Keratinocyte (primary cell): ENCODE data around the gene SH3D19. TPM values are rescaled to one million over a fixed set of nuclear protein-coding genes. Genes with fewer than 3 reads are reported as not detected.

ENCODE experiments used
- DNase-seq: peaks from one replicate; pipeline ENCODE4 v3.0.0-alpha.2; 2011; ENCODE audit warnings: low read depth, missing footprints, low spot score
- FAIRE-seq: peaks from 2 replicates; lab custom pipeline; 2011; peaks lifted over from hg19 to GRCh38; lab: Jason Lieb, UNC
- H2AFZ ChIP-seq: 2 replicates; pipeline ENCODE4 v1.6.0; 2012; ENCODE audit warnings: low read length, control low read depth, inconsistent platforms; ENCODE audit not compliant: control insufficient read depth
- H3K27ac ChIP-seq: 2 replicates; pipeline ENCODE4 v1.5.1; 2011; ENCODE audit warnings: low read length; ENCODE audit not compliant: control insufficient read depth, insufficient read depth
- H3K27me3 ChIP-seq: 3 replicates; pipeline ENCODE4 v1.6.0; 2011; ENCODE audit warnings: low read length; ENCODE audit not compliant: control insufficient read depth, insufficient read depth; ENCODE audit errors: extremely low read depth
- H3K36me3 ChIP-seq, 2 experiments: 2 replicates in 1 of 2; 3 replicates in 1 of 2; pipeline ENCODE4 v1.5.1; 2011; ENCODE audit warnings: low read length in 2 of 2, mild to moderate bottlenecking in 1 of 2; ENCODE audit not compliant: control insufficient read depth in 2 of 2, insufficient read depth in 2 of 2; ENCODE audit errors: extremely low read depth in 1 of 2
- H3K4me1 ChIP-seq: 3 replicates; pipeline ENCODE4 v1.5.1; 2011; ENCODE audit warnings: low read length; ENCODE audit not compliant: control insufficient read depth, insufficient read depth; ENCODE audit errors: extremely low read depth
- H3K4me2 ChIP-seq: 3 replicates; pipeline ENCODE4 v1.6.0; 2011; ENCODE audit warnings: low read depth, low read length; ENCODE audit not compliant: control insufficient read depth, insufficient read depth; ENCODE audit errors: extremely low read depth
- H3K4me3 ChIP-seq, 3 experiments: fragments of 200-600 bp in 1 of 3; sonication (generic) in 1 of 3; 2 replicates in 2 of 3; 3 replicates in 1 of 3; pipeline ENCODE4 v1.5.1; 2011 to 2016; ENCODE audit warnings: low read length in 3 of 3, mild to moderate bottlenecking in 3 of 3, control low read depth in 2 of 3, inconsistent platforms in 1 of 3, low read depth in 1 of 3, mixed read lengths in 1 of 3, mixed run types in 1 of 3, moderate library complexity in 1 of 3; ENCODE audit not compliant: control insufficient read depth in 2 of 3, insufficient read depth in 2 of 3; ENCODE audit errors: extremely low read depth in 1 of 3
- H3K79me2 ChIP-seq: 2 replicates; pipeline ENCODE4 v1.6.0; 2012; ENCODE audit warnings: low read length; ENCODE audit not compliant: control insufficient read depth, insufficient read depth
- H3K9ac ChIP-seq: 3 replicates; pipeline ENCODE4 v1.6.0; 2011; ENCODE audit warnings: low read length; ENCODE audit not compliant: control insufficient read depth, insufficient read depth; ENCODE audit errors: extremely low read depth
- H3K9me1 ChIP-seq: 3 replicates; pipeline ENCODE4 v1.6.0; 2011; ENCODE audit warnings: low read length; ENCODE audit not compliant: control insufficient read depth, insufficient read depth; ENCODE audit errors: extremely low read depth
- H3K9me3 ChIP-seq: 2 replicates; pipeline ENCODE4 v1.5.1; 2012; ENCODE audit warnings: low read depth, low read length; ENCODE audit not compliant: control insufficient read depth
- H4K20me1 ChIP-seq: 3 replicates; pipeline ENCODE4 v1.6.0; 2011; ENCODE audit warnings: low read length; ENCODE audit not compliant: control insufficient read depth, insufficient read depth; ENCODE audit errors: extremely low read depth
- CTCF ChIP-seq, 3 experiments: IDR thresholded peaks in 1 of 3; conservative IDR thresholded peaks in 1 of 3; optimal IDR thresholded peaks in 1 of 3; 2 replicates in 2 of 3; 3 replicates in 1 of 3; pipeline versions ENCODE3 to v1.5.1; 2011; ENCODE audit warnings: low read length in 3 of 3, mild to moderate bottlenecking in 3 of 3, moderate library complexity in 2 of 3, control low read depth in 1 of 3, inconsistent platforms in 1 of 3; ENCODE audit not compliant: insufficient read depth in 2 of 3; ENCODE audit errors: extremely low read depth in 1 of 3
- EZH2 ChIP-seq: IDR thresholded peaks from one replicate; pipeline ENCODE4 v1.6.1; 2012; ENCODE audit warnings: inconsistent platforms, mild to moderate bottlenecking, low read length, moderate library complexity
- dilution Hi-C: fragments of 300-500 bp; cut with MboI; formaldehyde crosslinking; loops from one replicate; pipeline ENCODE4 v1.7.0; 2020; ENCODE audit warnings: low sequenced_read_pairs; ENCODE audit not compliant: extremely low pct_ligation_motif_present
- polyA plus RNA-seq, 5 experiments: library from polyadenylated mRNA; depleted of rRNA in 3 of 5; stranded (reverse) in 3 of 5; stranded (forward) in 1 of 5; unstranded in 1 of 5; fragments of >200 nt; gene quantifications; 1 replicate in 1 of 5; 2 replicates in 3 of 5; 3 replicates in 1 of 5; pipeline versions ENCODE4 v1.2.1 to v1.2.3, GENCODE V29; 2011 to 2012; ENCODE audit warnings: missing spikeins in 2 of 5, low read depth in 1 of 5, low replicate concordance in 1 of 5

Gene SH3D19
- polyA plus RNA-seq, 1 donor (not counting 4 experiments of a cell fraction or from before 2014, with no cell fraction given): 24.8 TPM

- H3K9me3 ChIP-seq: no peaks in the 10 kb centered on the region
- FAIRE-seq (peak; percentile 32), DNase-seq (no peak)
- H3K27me3 ChIP-seq: no peaks in the 10 kb centered on the region
- no peak overlapping the region for H2AFZ ChIP-seq
- dilution Hi-C loops: no loop called here
- TF ChIP-seq CTCF (optimal IDR thresholded peaks at IDR 0.05 in 1 of 3, IDR thresholded peaks at IDR 0.05 in 1 of 3, conservative IDR thresholded peaks at IDR 0.05 in 1 of 3; ENCODE audit: extremely low read depth in 1 of 3, insufficient read depth in 2 of 3, low read length in 3 of 3) (no peak), EZH2 (no peak)
- peaks cover 9% of the 10 kb centered on the region for H3K4me1 ChIP-seq
- H3K4me2 ChIP-seq: no peak overlapping the region
- peaks cover under 1 to 4% of the 10 kb centered on the region in 2 experiments for H3K36me3 ChIP-seq
- no peak overlapping the region for H3K4me3 ChIP-seq
- H3K9ac ChIP-seq: no peak overlapping the region
- no peaks in the 10 kb centered on the region for H3K9me1 ChIP-seq
- peaks cover 55% of the 10 kb centered on the region for H3K79me2 ChIP-seq
- H4K20me1 ChIP-seq: no peaks in the 10 kb centered on the region
- H3K27ac ChIP-seq: no peak overlapping the region
Measured at GRCh38 chr4:151302432-151302831, 23.0 kb downstream of the SH3D19 start.

GRCh38 chr4:151297170-151297569 is 28.2 kb downstream of the SH3D19 start:
- H4K20me1 ChIP-seq: no peaks in the 10 kb centered on the region
- no peaks in the 10 kb centered on the region for H3K9me3 ChIP-seq
- no peak overlapping the region for H3K27ac ChIP-seq
- no peaks in the 10 kb centered on the region for H3K4me1 ChIP-seq
- H2AFZ ChIP-seq: no peak overlapping the region
- H3K9ac ChIP-seq: no peak overlapping the region
- no peaks in the 10 kb centered on the region for H3K9me1 ChIP-seq
- peaks cover 1 to 8% of the 10 kb centered on the region in 2 experiments for H3K36me3 ChIP-seq
- H3K4me3 ChIP-seq: no peak overlapping the region
- no peak overlapping the region for H3K4me2 ChIP-seq
- H3K79me2 ChIP-seq: peaks cover 45% of the 10 kb centered on the region
- H3K27me3 ChIP-seq: no peaks in the 10 kb centered on the region
- DNase-seq (no peak), FAIRE-seq (no peak)
- dilution Hi-C loops: no loop called here
- TF ChIP-seq EZH2: no peak
- no peak for TF ChIP-seq CTCF (optimal IDR thresholded peaks at IDR 0.05 in 1 of 3, IDR thresholded peaks at IDR 0.05 in 1 of 3, conservative IDR thresholded peaks at IDR 0.05 in 1 of 3; ENCODE audit: extremely low read depth in 1 of 3, insufficient read depth in 2 of 3, low read length in 3 of 3)
